ENCODE results near the gene SLC47A2.

Gene SLC47A2

DNA sequence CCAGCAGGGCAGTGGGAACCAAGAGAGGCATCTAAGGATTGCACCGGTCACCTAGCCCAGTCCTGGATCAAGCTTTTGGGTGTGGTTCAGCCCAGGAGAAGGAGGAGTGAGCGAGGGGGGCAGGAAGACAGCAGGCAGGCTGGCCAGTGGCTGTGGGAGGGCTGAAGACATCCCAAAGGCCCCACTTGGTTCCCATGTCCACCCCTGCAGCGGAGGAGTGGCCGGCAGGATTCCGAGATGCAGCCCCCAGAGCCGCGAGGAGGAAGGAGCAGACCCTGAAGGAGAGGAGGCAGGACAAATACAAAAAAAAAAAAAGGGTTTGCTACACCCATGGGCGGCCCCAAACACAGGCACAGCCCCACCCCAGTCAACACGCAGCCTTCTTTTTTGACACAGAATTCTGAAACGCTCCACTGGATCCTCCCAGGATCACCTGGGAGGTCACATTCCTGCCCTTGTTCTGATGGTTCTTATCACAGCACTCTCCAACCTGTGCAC, 1.1 kb upstream of the SLC47A2 start:
- DNase-seq (ENCODE audit: low spot score) = no peak
- in situ Hi-C loops (cut with MboI; ENCODE audit: low sequenced_read_pairs, unreplicated experiment) = no loop called here
- TF ChIP-seq, protein P1, sequence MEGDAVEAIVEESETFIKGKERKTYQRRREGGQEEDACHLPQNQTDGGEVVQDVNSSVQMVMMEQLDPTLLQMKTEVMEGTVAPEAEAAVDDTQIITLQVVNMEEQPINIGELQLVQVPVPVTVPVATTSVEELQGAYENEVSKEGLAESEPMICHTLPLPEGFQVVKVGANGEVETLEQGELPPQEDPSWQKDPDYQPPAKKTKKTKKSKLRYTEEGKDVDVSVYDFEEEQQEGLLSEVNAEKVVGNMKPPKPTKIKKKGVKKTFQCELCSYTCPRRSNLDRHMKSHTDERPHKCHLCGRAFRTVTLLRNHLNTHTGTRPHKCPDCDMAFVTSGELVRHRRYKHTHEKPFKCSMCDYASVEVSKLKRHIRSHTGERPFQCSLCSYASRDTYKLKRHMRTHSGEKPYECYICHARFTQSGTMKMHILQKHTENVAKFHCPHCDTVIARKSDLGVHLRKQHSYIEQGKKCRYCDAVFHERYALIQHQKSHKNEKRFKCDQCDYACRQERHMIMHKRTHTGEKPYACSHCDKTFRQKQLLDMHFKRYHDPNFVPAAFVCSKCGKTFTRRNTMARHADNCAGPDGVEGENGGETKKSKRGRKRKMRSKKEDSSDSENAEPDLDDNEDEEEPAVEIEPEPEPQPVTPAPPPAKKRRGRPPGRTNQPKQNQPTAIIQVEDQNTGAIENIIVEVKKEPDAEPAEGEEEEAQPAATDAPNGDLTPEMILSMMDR (IDR thresholded peaks at IDR 0.05; ENCODE audit: borderline replicate concordance, control extremely low read depth, extremely low read depth, insufficient read depth, missing control alignments) = no peak

DNA sequence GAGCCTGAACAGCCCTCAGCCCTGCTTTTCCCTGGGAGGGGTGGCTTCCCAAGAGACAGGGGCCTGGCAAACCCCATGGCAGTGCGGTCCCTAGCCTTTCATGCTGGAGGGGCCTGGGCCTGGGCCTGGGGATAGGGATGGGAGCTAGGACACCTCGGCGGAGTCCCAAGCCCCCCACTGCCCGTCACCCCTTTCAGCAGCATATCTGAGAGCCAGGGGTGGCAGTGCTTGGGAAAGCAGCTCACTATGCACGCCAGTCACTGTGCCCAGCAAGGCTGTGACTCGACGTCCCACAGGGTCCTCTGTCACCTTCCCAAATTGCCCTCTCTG, 612 bp upstream of the SLC47A2 start:
- TF ChIP-seq, protein P1 (IDR thresholded peaks at IDR 0.05; ENCODE audit: borderline replicate concordance, control extremely low read depth, extremely low read depth, insufficient read depth, missing control alignments) = no peak
- in situ Hi-C loops (cut with MboI; ENCODE audit: low sequenced_read_pairs, unreplicated experiment) = no loop called here

DNA sequence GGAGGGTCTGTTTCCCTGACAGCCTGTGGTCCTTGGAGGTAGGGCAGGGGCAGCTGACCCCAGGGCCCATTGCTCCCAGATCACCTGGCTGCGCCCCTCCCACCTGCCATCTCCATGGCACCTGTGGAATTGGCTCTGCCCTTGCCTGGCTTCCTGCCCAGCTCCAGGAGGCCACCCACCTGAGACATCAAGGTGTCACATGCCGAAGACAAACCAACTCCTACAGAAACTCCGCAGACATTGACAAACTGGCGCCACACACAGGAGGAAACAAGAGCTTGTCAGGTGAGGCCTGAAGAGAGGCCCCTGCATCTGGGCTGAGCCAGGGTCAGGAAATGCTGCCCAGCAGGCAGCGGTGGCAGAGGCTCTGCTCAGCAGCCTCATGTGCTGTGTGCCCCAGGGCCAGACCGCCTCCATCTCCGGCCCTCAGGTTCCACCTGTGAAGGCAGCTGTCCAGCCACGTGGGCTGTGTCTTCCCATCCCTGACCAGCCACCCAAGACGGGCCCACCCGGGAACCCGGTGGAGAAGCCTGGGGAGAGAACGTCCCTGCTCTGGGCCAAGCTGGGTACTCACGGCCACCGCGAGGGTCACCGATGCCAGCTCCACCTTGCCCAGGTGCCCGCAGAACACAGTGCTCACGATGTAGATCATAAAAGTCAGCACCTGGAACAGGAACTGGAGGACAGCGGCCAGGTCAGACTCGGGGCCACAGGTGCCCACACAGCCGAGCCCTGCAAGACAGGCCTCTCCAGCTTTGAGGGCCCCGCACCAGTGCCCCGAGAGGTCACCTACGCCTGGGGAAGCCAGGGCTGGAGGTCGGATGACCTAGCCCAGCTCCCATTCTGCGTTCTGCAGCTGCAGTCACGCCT, 1.6 kb downstream of the SLC47A2 start:
- no peak for DNase-seq (ENCODE audit: low spot score)
- TF ChIP-seq, protein P1 (IDR thresholded peaks at IDR 0.05; ENCODE audit: borderline replicate concordance, control extremely low read depth, extremely low read depth, insufficient read depth, missing control alignments) = no peak
- in situ Hi-C loops (cut with MboI; ENCODE audit: low sequenced_read_pairs, unreplicated experiment) = no loop called here

More for the DNA sequence above, 612 bp upstream of the SLC47A2 start:
- DNase-seq (ENCODE audit: low spot score) = no peak

DNA sequence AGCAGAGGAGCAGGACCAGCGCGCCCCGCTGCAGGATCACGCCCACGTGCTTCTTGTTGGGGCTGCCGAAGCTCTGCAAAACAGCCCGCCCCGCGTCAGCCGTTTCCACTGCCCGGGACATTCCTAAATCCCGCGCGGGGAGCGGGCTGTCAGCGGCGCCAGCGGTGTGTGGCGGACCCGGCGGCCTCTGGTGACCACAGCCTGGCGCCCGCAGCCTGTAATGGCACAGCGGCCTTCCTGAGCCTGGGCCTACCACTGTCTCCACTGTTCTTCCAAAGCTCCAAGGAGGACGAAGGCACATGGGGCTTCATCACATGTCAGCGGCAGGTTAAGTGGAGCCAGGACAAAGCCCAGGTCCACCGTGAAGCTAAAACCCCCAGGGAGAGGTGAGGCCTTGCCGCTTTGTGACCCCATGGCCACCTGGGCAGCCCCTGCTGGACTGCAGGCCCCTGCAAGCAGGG, 2.5 kb downstream of the SLC47A2 start:
- in situ Hi-C loops (cut with MboI; ENCODE audit: low sequenced_read_pairs, unreplicated experiment) = no loop called here
- TF ChIP-seq, protein P1 (IDR thresholded peaks at IDR 0.05; ENCODE audit: borderline replicate concordance, control extremely low read depth, extremely low read depth, insufficient read depth, missing control alignments) = no peak
- DNase-seq (ENCODE audit: low spot score) = no peak

DNA sequence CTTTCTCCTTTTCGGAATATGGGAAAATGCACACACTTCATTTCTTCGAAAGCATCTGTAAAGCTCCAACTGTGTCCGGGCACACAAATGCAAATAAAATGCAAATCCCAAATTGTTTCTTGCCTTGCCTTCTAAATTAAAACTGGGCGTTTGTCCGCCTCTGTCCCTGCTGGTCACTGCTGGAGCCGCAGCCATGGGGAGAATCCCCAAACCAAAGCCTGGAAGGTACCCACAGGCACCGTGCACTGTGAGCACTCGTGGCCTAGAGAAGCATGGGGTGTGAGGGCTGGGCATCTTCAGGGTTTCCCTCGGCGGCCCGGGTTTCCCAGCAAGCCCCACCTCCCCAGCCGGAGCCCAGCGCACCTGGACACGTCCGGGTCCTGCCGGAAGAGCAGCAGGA, 2.9 kb downstream of the SLC47A2 start:
- TF ChIP-seq, protein P1 (IDR thresholded peaks at IDR 0.05; ENCODE audit: borderline replicate concordance, control extremely low read depth, extremely low read depth, insufficient read depth, missing control alignments) = no peak
- DNase-seq (ENCODE audit: low spot score) = peak; percentile 16
- in situ Hi-C loops (cut with MboI; ENCODE audit: low sequenced_read_pairs, unreplicated experiment) = no loop called here

DNA sequence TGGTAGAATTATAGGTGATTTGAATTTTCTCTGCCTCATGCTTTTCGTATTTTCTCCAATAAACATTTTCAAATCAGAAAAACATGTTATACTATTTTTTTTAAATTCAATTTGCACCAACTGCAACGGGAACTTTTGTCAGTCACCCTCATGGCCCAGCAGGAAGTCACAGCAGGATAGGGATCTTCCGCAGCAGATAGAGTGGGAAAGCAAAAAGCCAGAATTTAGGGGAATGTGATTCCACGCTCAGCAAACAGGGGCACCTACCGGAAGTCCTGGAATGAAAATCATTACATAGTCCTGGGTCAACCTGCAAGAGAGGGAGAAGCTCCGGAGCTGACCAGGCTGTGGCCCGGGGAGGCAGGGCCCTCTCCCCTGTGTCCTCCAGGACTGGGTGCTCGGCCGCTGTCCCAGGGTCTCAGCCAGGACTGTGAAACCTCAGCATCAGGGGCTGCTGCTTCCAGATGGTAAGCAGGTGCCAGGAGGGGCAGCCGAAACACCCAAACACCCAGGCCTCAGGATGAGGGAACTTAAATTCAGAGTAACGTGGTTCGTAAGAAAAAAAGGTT, 3.9 kb downstream of the SLC47A2 start:
- TF ChIP-seq, protein P1 (IDR thresholded peaks at IDR 0.05; ENCODE audit: borderline replicate concordance, control extremely low read depth, extremely low read depth, insufficient read depth, missing control alignments) = no peak
- in situ Hi-C loops (cut with MboI; ENCODE audit: low sequenced_read_pairs, unreplicated experiment) = no loop called here
- DNase-seq (ENCODE audit: low spot score) = peak; percentile 14

Data from GM13976 (cell line).